ENCODE data around the gene ZFAND3.

ZFAND3 gene

GRCh38 chr6:37875561-37876309, 56.2 kb downstream of the ZFAND3 start:
- H3K4me2 ChIP-seq (ENCODE audit: low read length), result no peak overlapping the region
- H3K27ac ChIP-seq (ENCODE audit: low read depth, low read length, poor library complexity, severe bottlenecking), result no peak overlapping the region
- H3K4me3 ChIP-seq (ENCODE audit: low read depth, low read length, poor library complexity, severe bottlenecking), result no peak overlapping the region
- H4K20me1 ChIP-seq (ENCODE audit: insufficient read depth, low read length), result no peaks in the 10 kb centered on the region
- H2AFZ ChIP-seq (ENCODE audit: low read length), result no peak overlapping the region
- H3K36me3 ChIP-seq (ENCODE audit: insufficient read depth, low read length), result no peaks in the 10 kb centered on the region
- H3K9me3 ChIP-seq (ENCODE audit: low read length), result no peaks in the 10 kb centered on the region
- H3F3A ChIP-seq (ENCODE audit: insufficient read depth, low read length), result no peaks in the 10 kb centered on the region
- no peaks in the 10 kb centered on the region for H3K4me1 ChIP-seq (ENCODE audit: insufficient read depth, low read length, severe bottlenecking)
- no peak overlapping the region for H3K9ac ChIP-seq (ENCODE audit: low read length)
- no peaks in the 10 kb centered on the region for H3K9me2 ChIP-seq (ENCODE audit: low read depth, low read length)
- TF ChIP-seq EZH2 (IDR thresholded peaks at IDR 0.05; ENCODE audit: borderline replicate concordance, low read length), result no peak
- no peak for TF ChIP-seq CTCF (IDR thresholded peaks at IDR 0.05; ENCODE audit: low read length)
- H3K79me2 ChIP-seq (ENCODE audit: insufficient read depth, low read length), result no peaks in the 10 kb centered on the region
- H3K27me3 ChIP-seq (ENCODE audit: insufficient read depth, low read length), result no peaks in the 10 kb centered on the region

- Histone ChIP-seq H3K4me1 (ENCODE audit: insufficient read depth, low read length, severe bottlenecking) (peaks cover 8% of the 10 kb centered on the region), H3K9ac (ENCODE audit: low read length) (no peak overlapping the region), H3K4me2 (ENCODE audit: low read length) (no peak overlapping the region), H2AFZ (ENCODE audit: low read length) (no peak overlapping the region), H3K27me3 (ENCODE audit: insufficient read depth, low read length) (no peaks in the 10 kb centered on the region), H3K79me2 (ENCODE audit: insufficient read depth, low read length) (0 out of 2 replicates have a peak, but pooled peaks cover 2% of the 10 kb centered on the region), H3K36me3 (ENCODE audit: insufficient read depth, low read length) (no peaks in the 10 kb centered on the region), H3K9me3 (ENCODE audit: low read length) (no peaks in the 10 kb centered on the region), H3F3A (ENCODE audit: insufficient read depth, low read length) (no peaks in the 10 kb centered on the region), H3K27ac (ENCODE audit: low read depth, low read length, poor library complexity, severe bottlenecking) (no peak overlapping the region), H3K9me2 (ENCODE audit: low read depth, low read length) (no peaks in the 10 kb centered on the region), H4K20me1 (ENCODE audit: insufficient read depth, low read length) (no peaks in the 10 kb centered on the region), H3K4me3 (ENCODE audit: low read depth, low read length, poor library complexity, severe bottlenecking) (no peak overlapping the region)
- TF ChIP-seq CTCF (IDR thresholded peaks at IDR 0.05; ENCODE audit: low read length) (no peak), EZH2 (IDR thresholded peaks at IDR 0.05; ENCODE audit: borderline replicate concordance, low read length) (no peak)
Measured at GRCh38 chr6:37876843-37877242, 57.3 kb downstream of the ZFAND3 start.

DNA sequence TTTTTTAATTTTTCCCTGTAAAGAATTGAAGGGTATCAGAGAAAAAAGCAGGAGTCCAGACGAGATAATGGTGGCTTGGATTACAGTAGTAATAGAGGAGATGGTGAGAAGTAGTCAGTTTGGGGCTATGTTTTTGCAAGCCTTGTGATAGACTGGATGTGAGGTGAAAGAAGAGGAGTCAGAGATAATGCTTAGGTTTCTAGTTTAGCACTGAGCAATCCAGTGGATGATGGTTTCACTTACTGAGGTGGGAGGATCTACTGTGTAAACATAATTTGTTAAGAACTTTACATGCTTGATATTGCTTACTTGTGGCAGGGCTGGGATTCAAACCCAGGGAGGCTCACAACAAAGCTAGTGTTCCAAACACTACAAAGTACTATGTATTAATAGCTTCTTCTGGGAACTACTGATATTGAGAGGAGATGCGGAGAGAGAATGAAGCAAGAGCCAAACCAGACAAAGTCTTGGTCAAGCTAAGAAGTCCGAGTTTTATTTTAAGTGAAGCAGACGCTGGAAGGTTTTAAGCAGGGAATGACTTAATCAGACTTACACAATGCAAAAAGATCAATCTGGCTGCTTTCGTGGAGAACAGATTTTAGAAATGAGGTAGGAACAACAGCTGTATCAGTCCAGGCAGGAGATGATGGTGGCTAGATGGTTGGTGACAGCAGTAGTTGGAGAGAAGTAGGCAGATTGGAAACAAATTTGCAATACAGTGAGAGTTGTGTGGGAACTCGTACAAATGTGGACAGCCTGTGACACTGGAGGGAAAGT, 58.0 kb downstream of the ZFAND3 start:
- H2AFZ ChIP-seq (ENCODE audit: low read length), result no peak overlapping the region
- no peaks in the 10 kb centered on the region for H3K9me2 ChIP-seq (ENCODE audit: low read depth, low read length)
- peaks cover 11% of the 10 kb centered on the region for H3K4me1 ChIP-seq (ENCODE audit: insufficient read depth, low read length, severe bottlenecking)
- no peak overlapping the region for H3K4me2 ChIP-seq (ENCODE audit: low read length)
- H3K27me3 ChIP-seq (ENCODE audit: insufficient read depth, low read length), result no peaks in the 10 kb centered on the region
- no peaks in the 10 kb centered on the region for H3K9me3 ChIP-seq (ENCODE audit: low read length)
- H4K20me1 ChIP-seq (ENCODE audit: insufficient read depth, low read length), result no peaks in the 10 kb centered on the region
- H3K79me2 ChIP-seq (ENCODE audit: insufficient read depth, low read length), result 0 out of 2 replicates have a peak, but pooled peaks cover 3% of the 10 kb centered on the region
- H3K9ac ChIP-seq (ENCODE audit: low read length), result no peak overlapping the region
- H3K27ac ChIP-seq (ENCODE audit: low read depth, low read length, poor library complexity, severe bottlenecking), result no peak overlapping the region
- no peaks in the 10 kb centered on the region for H3F3A ChIP-seq (ENCODE audit: insufficient read depth, low read length)
- no peaks in the 10 kb centered on the region for H3K36me3 ChIP-seq (ENCODE audit: insufficient read depth, low read length)
- no peak overlapping the region for H3K4me3 ChIP-seq (ENCODE audit: low read depth, low read length, poor library complexity, severe bottlenecking)
- no peak for TF ChIP-seq CTCF (IDR thresholded peaks at IDR 0.05; ENCODE audit: low read length)
- TF ChIP-seq EZH2 (IDR thresholded peaks at IDR 0.05; ENCODE audit: borderline replicate concordance, low read length), result no peak

All from OCI-LY1 (cell line).